GM10248 (cell line): Measurements from ENCODE around the gene EN2.

Source experiments
- CTCF ChIA-PET: fragments of 300-600 bp; sonication (Branson Sonifier 250); formaldehyde crosslinking; extraction: SDS; loops from one replicate; lab custom pipeline; 2021; ENCODE audit warnings: antibody characterized with exemption; lab: Yijun Ruan, JAX
- POLR2A ChIA-PET: fragments of 350-650 bp; sonication (Branson Sonifier 250); formaldehyde crosslinking; extraction: SDS; loops from one replicate; lab custom pipeline; 2020; ENCODE audit warnings: antibody characterized with exemption; lab: Yijun Ruan, JAX
- DNase-seq: peaks from one replicate; pipeline ENCODE4 v3.0.0; 2012; ENCODE audit errors: extremely low spot score
- TF ChIP-seq, protein P1 (sequence below): IDR thresholded peaks from 2 replicates; pipeline ENCODE4 v1.5.1; 2012; ENCODE audit warnings: mild to moderate bottlenecking, low read depth; ENCODE audit errors: extremely low read depth, missing control alignments, control extremely low read depth

EN2 gene

GRCh38 chr7:155466814-155467733 is 9.1 kb downstream of the EN2 start:
- TF ChIP-seq, protein P1, sequence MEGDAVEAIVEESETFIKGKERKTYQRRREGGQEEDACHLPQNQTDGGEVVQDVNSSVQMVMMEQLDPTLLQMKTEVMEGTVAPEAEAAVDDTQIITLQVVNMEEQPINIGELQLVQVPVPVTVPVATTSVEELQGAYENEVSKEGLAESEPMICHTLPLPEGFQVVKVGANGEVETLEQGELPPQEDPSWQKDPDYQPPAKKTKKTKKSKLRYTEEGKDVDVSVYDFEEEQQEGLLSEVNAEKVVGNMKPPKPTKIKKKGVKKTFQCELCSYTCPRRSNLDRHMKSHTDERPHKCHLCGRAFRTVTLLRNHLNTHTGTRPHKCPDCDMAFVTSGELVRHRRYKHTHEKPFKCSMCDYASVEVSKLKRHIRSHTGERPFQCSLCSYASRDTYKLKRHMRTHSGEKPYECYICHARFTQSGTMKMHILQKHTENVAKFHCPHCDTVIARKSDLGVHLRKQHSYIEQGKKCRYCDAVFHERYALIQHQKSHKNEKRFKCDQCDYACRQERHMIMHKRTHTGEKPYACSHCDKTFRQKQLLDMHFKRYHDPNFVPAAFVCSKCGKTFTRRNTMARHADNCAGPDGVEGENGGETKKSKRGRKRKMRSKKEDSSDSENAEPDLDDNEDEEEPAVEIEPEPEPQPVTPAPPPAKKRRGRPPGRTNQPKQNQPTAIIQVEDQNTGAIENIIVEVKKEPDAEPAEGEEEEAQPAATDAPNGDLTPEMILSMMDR = no peak
- no peak for DNase-seq
- ChIA-PET POLR2A (no interaction called here), CTCF (no interaction called here)

DNA sequence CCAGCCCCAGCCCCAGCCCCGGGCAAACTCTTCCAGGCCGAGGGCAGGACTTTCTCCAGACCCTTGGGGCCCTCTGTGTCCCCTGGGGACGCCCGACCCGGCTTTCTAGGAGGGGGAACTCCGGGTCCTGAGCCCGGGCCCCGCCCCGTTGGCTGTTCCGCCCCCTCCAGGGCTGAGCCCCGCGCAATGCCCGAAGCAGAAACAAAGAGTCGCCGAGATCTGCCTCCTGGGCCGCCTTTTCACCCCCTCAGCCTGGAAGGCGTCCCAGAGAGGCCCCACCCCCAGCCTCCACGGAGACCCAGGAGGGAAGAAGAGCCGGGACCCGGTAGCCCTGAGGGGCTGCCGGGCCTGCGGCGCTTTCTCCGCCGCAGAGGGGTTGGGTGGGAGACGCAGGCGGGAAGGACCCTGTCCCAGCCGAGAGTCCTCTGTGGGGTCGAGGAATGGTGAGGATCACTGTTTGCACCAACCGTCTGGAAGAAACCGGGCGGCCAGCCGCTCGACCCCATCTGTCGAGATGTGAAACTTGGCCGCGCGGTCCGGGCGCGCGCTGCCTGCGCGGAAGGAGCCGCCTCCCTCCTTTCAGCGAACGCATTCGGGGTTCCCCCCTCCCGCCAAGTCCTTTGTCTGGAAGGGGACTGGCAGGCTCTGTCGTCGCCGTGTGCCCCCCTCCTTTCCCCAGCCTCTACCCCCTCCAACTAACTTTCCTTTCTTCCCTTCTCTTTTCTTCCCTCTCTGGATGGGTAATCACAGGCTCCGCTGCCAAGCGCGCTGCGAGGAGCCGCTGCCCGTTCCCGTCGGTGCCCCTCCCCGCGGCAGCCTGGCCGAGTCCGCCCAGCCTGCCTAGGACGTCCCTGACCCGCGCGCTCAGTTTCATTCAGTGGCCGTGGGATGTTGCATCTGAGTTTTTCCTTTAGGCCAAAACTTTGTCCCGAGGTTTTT is 10.2 kb downstream of the EN2 start:
- no peak for DNase-seq
- CTCF ChIA-PET = no interaction called here
- POLR2A ChIA-PET = no interaction called here
- TF ChIP-seq, protein P1 = no peak

DNA sequence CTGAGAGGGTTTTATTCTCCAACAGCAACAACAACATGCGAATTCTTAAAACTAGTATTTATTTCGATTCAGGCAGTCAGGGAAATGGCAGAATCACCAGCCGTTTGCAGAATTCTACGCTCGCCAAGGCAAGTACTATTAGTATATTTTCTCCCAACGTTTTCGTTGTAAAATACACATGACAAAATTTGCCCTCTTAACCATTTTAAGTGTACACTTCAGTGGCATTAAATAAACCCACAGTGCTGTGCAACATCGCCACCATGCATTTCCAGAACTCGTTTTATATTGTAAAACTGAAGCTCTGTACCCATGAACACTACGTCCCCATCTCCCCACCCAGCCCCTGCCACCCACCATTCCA is 10.8 kb downstream of the EN2 start:
- no peak for DNase-seq
- CTCF ChIA-PET = interaction anchor here (1.0 kb wide), 1 partner anchor 9 kb away, joined by 5 read pairs; no protein-coding TSS in a partner anchor
- TF ChIP-seq, protein P1 = no peak
- POLR2A ChIA-PET = no interaction called here

DNA sequence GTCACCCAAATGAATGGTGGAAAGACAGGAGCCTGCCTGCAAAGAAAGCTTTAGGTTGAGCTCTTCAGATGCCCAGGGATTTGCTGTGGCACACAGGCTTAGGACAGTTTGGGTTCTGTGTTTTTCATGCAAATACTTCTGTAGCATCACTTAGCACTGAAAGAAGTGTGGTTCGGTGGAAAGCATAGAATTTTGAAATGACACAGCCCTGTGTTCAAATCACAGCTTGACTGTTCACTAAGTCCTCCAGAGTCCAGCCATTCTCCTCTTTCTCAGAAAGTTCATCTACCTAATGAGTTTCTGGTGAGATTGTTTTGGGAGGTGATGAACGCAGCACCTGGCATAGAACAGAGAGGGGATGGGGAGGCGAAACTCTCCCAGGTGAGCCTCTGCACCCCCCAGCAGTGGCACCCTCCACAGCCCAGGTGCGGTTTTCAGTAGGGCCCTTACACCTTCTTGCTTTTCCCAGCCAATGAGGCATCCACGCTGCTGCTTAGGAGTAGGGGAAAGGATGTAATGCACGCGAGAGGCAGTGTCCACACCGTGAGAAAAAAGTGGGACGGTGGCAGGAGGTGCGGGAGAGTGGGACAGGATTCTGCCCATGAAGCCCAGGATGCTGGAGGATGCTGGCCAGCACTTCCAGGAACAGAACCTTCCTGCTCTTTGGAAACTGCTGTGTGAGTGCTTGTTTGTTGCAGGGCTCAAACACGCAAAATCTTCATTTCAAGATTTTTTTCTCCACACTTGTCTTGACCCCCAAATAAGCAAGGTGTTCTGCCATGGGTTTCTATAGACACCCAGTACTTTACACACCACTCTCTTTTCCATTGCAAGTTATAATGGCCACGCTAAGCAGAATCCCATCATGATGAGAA is 11.6 kb downstream of the EN2 start:
- CTCF ChIA-PET = interaction anchor here (1.0 kb wide), 1 partner anchor 9 kb away, joined by 5 read pairs; no protein-coding TSS in a partner anchor
- POLR2A ChIA-PET = no interaction called here
- TF ChIP-seq, protein P1 = no peak
- no peak for DNase-seq

- TF ChIP-seq, protein P1 = no peak
- CTCF ChIA-PET = no interaction called here
- DNase-seq = no peak
- POLR2A ChIA-PET = no interaction called here
These were observed 12.2 kb downstream of the EN2 start for GRCh38 chr7:155470186-155470487.
